ENCODE results near the gene PSPH. TPM values are rescaled to one million over a fixed set of nuclear protein-coding genes. Genes with fewer than 3 reads are reported as not detected.
A peak's percentile ranks its signal among the peaks of the same experiment; 100 is the strongest.
"Not testable (repeated sequence)": the region's sequence is repeated elsewhere in the genome, so short reads cannot be mapped to it uniquely, and the experiment has no call there.

PSPH gene
- total RNA-seq, 1 donor from 2014 or later = 10.1 TPM

- DNase-seq = no peak
- Histone ChIP-seq H3K27me3 (no peaks in the 10 kb centered on the region), H3K9me3 (no peaks in the 10 kb centered on the region), H3K4me1 (no peaks in the 10 kb centered on the region), H3K36me3 (no peaks in the 10 kb centered on the region), H3K27ac (no peak overlapping the region), H3K4me3 (no peak overlapping the region)
- intact Hi-C loops (cut with DNase I) = no loop called here
- no peak for ATAC-seq
- TF ChIP-seq, protein P1, sequence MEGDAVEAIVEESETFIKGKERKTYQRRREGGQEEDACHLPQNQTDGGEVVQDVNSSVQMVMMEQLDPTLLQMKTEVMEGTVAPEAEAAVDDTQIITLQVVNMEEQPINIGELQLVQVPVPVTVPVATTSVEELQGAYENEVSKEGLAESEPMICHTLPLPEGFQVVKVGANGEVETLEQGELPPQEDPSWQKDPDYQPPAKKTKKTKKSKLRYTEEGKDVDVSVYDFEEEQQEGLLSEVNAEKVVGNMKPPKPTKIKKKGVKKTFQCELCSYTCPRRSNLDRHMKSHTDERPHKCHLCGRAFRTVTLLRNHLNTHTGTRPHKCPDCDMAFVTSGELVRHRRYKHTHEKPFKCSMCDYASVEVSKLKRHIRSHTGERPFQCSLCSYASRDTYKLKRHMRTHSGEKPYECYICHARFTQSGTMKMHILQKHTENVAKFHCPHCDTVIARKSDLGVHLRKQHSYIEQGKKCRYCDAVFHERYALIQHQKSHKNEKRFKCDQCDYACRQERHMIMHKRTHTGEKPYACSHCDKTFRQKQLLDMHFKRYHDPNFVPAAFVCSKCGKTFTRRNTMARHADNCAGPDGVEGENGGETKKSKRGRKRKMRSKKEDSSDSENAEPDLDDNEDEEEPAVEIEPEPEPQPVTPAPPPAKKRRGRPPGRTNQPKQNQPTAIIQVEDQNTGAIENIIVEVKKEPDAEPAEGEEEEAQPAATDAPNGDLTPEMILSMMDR (IDR thresholded peaks at IDR 0.05) = no peak
Observed at GRCh38 chr7:56091591-56091990, 40.3 kb upstream of the PSPH start.

DNA sequence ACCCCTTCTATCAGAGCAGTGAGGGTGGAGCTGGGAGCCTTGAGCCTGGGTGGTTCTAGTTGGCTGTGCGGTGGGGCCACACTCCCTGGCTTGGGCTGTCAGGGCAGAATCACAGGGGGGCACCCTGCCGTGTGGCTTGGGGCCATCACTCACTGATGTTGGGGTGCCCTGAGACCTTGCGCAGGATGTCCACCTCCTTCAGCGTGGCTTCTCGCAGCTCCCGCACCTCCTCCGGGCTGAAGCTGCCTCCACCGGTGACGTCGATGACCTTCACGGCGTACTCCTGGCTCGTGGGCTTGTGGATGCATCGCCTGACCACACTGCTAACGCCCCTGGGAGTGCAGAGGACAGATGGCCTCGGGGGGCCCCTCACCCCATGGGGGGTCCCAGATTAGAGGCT lies 36.2 kb upstream of the PSPH start:
- no peak for DNase-seq
- intact Hi-C loops (cut with DNase I) = no loop called here
- Histone ChIP-seq H3K27ac (no peak overlapping the region), H3K4me1 (no peaks in the 10 kb centered on the region), H3K9me3 (no peaks in the 10 kb centered on the region), H3K27me3 (no peaks in the 10 kb centered on the region), H3K36me3 (peaks cover 16% of the 10 kb centered on the region), H3K4me3 (no peak overlapping the region)
- ATAC-seq = no peak
- TF ChIP-seq, protein P1 (IDR thresholded peaks at IDR 0.05) = no peak

DNA sequence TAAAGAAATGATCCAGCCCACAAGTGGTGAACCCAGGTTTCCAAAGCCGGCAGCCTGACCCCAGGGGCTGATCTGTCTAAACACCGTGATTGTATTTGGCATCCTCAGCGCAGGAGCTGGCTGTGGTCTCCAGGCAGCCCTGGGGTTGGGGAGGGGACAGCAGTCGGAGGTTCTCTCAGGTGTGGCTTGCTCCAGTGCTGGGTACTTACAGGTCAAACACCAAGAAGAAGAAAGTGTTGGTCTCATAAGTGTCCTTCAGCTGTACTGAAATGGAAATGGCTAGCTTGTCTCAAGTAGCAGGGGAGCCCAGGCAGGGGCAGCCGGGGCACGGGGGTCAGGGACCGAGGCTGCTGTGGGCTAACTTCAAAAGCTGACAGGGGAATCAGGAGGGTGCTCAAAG lies 35.5 kb upstream of the PSPH start:
- no peaks in the 10 kb centered on the region for H3K4me1 ChIP-seq
- H3K36me3 ChIP-seq = peaks cover 16% of the 10 kb centered on the region
- intact Hi-C loops (cut with DNase I) = no loop called here
- H3K9me3 ChIP-seq = no peaks in the 10 kb centered on the region
- DNase-seq (no peak), ATAC-seq (no peak)
- H3K4me3 ChIP-seq = no peak overlapping the region
- H3K27ac ChIP-seq = no peak overlapping the region
- TF ChIP-seq, protein P1 (IDR thresholded peaks at IDR 0.05) = no peak
- no peaks in the 10 kb centered on the region for H3K27me3 ChIP-seq

DNA sequence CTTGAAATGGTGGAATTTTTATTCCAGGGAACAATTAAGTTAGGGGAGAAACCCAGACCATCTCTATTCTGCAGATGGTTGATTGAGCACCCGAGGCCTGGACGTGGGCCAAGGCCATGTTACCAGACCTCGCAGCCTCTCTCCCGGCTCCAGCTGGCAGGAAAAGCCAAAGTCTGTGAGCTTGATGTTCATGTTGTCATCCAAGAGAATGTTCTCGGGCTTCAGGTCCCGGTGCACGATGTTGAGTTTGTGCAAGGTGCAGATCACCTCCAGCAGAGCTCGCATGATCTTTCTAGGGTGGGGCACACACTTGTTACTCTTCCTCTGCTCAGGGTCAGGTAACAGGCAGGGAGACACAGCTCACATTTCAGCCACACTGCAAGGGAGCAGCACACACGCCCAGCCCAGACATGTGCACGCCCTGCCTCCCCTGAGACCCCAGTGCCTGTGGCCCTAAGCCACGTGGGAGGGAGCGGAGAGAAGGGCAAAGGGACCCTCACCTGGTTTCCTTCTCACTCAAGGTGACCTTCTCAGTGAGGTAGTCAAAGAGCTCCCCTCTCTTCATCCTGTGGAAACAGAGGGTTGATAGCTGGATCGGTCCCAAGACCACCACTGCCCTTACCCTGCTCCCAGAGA lies 32.0 kb upstream of the PSPH start:
- no peaks in the 10 kb centered on the region for H3K9me3 ChIP-seq
- H3K36me3 ChIP-seq = peaks cover 31% of the 10 kb centered on the region
- no peak overlapping the region for H3K4me3 ChIP-seq
- TF ChIP-seq, protein P1 (IDR thresholded peaks at IDR 0.05) = no peak
- H3K27me3 ChIP-seq = no peaks in the 10 kb centered on the region
- intact Hi-C loops (cut with DNase I) = no loop called here
- no peak overlapping the region for H3K27ac ChIP-seq
- DNase-seq (peak; percentile 59), ATAC-seq (no peak)
- peaks cover 9% of the 10 kb centered on the region for H3K4me1 ChIP-seq

- intact Hi-C loops (cut with DNase I) = no loop called here
- no peak overlapping the region for H3K27ac ChIP-seq
- no peak overlapping the region for H3K4me3 ChIP-seq
- H3K36me3 ChIP-seq = peaks cover 39% of the 10 kb centered on the region
- peaks cover 9% of the 10 kb centered on the region for H3K4me1 ChIP-seq
- no peaks in the 10 kb centered on the region for H3K27me3 ChIP-seq
- DNase-seq = peak; percentile 52
- ATAC-seq = no peak
- no peaks in the 10 kb centered on the region for H3K9me3 ChIP-seq
- TF ChIP-seq, protein P1 (IDR thresholded peaks at IDR 0.05) = no peak
Observed at GRCh38 chr7:56081626-56082340, 30.5 kb upstream of the PSPH start.

GRCh38 chr7:56080726-56081435 lies 29.6 kb upstream of the PSPH start:
- ATAC-seq; H3K9me3 ChIP-seq; H3K27me3 ChIP-seq; H3K4me1 ChIP-seq; H3K4me3 ChIP-seq; H3K27ac ChIP-seq; intact Hi-C loops (cut with DNase I): not testable (repeated sequence)
- peak; percentile 57 for DNase-seq
- H3K36me3 ChIP-seq = peaks cover 39% of the 10 kb centered on the region

Data from upper lobe of right lung (tissue), 1 donor.